Activated CD8-positive, alpha-beta memory T cell treated with anti-CD3 and anti-CD28 coated beads for 24 hours (primary cell): ENCODE data around the gene HMCES.

Experiments
- DNase-seq: peaks from one replicate; pipeline ENCODE4 v3.0.0-alpha.2; 2020

The HMCES gene

GRCh38 chr3:129349791-129350190, 71.1 kb downstream of the HMCES start:
- DNase-seq, result no peak

- DNase-seq, result no peak
Observed at GRCh38 chr3:129352045-129352444, 73.4 kb downstream of the HMCES start.

- no peak for DNase-seq
Observed at GRCh38 chr3:129352650-129353588, 74.2 kb downstream of the HMCES start.

- DNase-seq, result no peak
Observed at GRCh38 chr3:129353589-129353941, 74.9 kb downstream of the HMCES start.
